ENCODE data around the gene PPP2R5B. TPM values are rescaled to one million over a fixed set of nuclear protein-coding genes. Genes with fewer than 3 reads are reported as not detected.

Gene PPP2R5B
- total and polyA plus RNA-seq, 9 donors, result 8.0 to 16.2 (median 12.2) TPM

DNA sequence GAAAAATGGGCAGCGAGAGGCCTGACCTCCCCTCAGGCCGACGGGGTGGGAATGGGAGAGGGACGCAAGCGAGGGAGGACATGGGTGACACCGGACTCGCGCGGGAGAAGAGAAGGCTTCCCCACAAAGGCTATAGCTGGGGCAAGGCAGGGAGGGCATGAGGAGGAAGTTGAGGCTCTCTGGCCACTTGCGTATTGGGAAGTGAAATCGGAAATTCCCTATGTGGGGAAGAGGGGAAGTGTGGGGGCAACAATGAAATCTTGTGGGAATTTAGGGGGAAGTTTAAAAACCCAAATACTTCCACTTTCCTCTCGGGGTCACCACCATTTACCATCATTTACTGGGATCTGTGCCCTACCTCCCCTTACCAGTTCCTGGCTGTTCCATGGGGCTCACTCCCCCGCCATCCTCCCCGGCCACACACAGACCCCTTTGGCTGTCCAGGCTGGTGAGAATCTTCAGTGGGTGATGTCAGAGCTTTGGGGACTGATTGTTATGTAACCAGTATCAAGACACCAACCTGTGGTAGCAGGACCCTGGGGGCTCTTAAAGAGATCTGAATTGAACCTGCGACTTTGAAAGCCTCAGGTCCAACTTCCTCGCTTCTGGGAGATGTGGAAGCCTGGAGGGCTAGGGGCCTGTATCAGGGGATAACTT is 45.1 kb upstream of the PPP2R5B start:
- DNase-seq, result no peak
- 21 to 24% (median 24%) methylated on average over 16 of the region's 16 CpGs for WGBS, 3 donors

DNA sequence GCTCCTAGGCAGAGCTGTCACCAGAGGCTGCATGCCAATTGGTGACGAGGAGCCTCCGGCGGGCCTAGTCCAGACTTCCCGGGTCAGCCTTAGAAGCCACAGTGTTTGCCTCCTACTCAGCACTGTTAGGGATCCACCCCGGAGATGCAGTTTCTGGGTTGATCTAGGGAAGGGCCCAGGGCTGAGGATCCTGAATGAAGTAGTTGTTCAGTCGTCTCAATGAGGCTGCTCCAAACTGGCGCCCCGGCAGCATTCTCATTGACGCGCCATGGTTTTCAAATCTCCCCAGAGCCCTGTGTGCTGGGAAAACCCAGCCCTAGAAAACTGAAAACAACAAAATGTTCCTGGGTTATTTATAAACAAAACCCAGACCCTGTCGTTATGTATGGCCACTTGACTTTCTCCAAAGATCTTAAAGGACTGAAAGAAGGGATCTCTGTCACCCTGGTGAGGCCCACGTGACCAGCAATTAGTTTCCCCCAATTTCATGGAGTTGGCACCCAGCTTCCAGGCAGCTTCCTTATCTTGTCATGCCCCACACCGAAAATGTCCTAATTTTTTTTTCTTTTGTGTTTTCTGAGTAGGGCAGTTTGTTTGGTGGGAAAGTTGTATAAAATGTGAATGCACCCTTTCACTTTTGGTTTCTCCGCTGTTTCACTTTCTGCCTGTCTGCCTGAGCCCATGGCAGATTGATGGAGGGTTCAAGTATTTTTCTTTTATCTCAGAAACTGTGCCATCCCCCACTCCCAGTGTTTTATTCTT is 44.1 kb upstream of the PPP2R5B start:
- Histone ChIP-seq H3K4me3 (no peak overlapping the region), H3K27me3 (no peaks in the 10 kb centered on the region), H3K9me3 (no peaks in the 10 kb centered on the region), H3K4me1 (ENCODE audit: insufficient read depth) (peaks cover 12% of the 10 kb centered on the region), H3K36me3 (no peaks in the 10 kb centered on the region), H3K27ac (no peak overlapping the region)
- WGBS, 3 donors, result 57 to 62% (median 59%) methylated on average over 14 of the region's 14 CpGs
- DNase-seq, result no peak
- TF ChIP-seq, protein P1, sequence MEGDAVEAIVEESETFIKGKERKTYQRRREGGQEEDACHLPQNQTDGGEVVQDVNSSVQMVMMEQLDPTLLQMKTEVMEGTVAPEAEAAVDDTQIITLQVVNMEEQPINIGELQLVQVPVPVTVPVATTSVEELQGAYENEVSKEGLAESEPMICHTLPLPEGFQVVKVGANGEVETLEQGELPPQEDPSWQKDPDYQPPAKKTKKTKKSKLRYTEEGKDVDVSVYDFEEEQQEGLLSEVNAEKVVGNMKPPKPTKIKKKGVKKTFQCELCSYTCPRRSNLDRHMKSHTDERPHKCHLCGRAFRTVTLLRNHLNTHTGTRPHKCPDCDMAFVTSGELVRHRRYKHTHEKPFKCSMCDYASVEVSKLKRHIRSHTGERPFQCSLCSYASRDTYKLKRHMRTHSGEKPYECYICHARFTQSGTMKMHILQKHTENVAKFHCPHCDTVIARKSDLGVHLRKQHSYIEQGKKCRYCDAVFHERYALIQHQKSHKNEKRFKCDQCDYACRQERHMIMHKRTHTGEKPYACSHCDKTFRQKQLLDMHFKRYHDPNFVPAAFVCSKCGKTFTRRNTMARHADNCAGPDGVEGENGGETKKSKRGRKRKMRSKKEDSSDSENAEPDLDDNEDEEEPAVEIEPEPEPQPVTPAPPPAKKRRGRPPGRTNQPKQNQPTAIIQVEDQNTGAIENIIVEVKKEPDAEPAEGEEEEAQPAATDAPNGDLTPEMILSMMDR (IDR thresholded peaks at IDR 0.05), result no peak
- TF ChIP-seq POLR2A (IDR thresholded peaks at IDR 0.05) (no peak), EP300 (IDR thresholded peaks at IDR 0.05) (no peak)
- intact Hi-C loops (cut with DNase I), result no loop called here

More for the DNA sequence above, 45.1 kb upstream of the PPP2R5B start:
- Histone ChIP-seq H3K4me3 (peak overlapping the region; percentile 59), H3K9me3 (no peaks in the 10 kb centered on the region), H3K36me3 (no peaks in the 10 kb centered on the region), H3K4me1 (ENCODE audit: insufficient read depth) (peaks cover 12% of the 10 kb centered on the region), H3K27ac (peak overlapping the region in 1 of 2 donors; percentile 72), H3K27me3 (no peaks in the 10 kb centered on the region)
- no peak for TF ChIP-seq POLR2A (IDR thresholded peaks at IDR 0.05)
- TF ChIP-seq EP300 (IDR thresholded peaks at IDR 0.05), result no peak
- TF ChIP-seq, protein P1 (IDR thresholded peaks at IDR 0.05), result no peak
- intact Hi-C loops (cut with DNase I), result no loop called here

DNA sequence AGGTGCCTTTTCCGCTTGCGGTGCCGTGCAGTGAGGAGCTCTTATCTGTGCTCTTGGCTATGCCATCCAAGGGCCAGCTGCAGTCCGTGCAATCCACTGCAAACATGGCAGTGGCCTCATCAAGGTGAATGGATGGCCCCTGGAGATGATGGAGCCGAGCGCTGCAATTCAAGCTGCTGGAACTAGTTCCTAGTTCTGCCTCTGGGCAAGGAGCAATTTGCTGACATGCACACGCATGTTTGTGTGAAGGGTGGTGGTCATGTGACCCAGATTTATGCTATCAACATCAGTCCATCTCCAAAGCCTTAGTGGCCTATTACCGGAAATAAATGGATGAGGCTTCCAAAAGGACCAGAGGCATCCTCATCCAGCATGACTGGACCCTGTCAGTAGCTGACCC is 43.0 kb upstream of the PPP2R5B start:
- Histone ChIP-seq H3K27me3 (no peaks in the 10 kb centered on the region), H3K4me1 (ENCODE audit: insufficient read depth) (peaks cover 6% of the 10 kb centered on the region), H3K27ac (no peak overlapping the region), H3K9me3 (no peaks in the 10 kb centered on the region), H3K4me3 (no peak overlapping the region), H3K36me3 (no peaks in the 10 kb centered on the region)
- intact Hi-C loops (cut with DNase I), result no loop called here
- 60 to 75% (median 64%) methylated on average over 8 of the region's 8 CpGs for WGBS, 3 donors
- TF ChIP-seq EP300 (IDR thresholded peaks at IDR 0.05) (no peak), POLR2A (IDR thresholded peaks at IDR 0.05) (no peak)
- TF ChIP-seq, protein P1 (IDR thresholded peaks at IDR 0.05), result no peak
- no peak for DNase-seq

DNA sequence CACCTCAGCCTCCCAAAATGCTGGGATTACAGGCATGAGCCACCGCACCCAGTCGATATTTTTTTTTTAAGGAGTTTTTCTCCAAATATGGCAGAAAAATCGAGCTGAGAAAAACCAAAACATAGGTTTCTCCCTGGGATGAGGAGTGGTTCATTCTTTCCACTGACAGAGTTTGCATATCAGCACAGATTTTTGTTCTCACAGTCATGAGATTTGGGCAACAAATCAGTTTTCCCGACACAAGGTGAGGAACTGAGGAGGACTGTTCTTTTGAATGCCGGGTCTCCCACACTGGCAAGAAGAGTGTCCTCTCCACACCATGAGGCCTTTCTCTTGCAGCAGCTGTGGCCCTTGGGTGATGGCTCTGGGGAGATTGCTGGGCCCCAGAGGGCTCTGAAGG is 42.2 kb upstream of the PPP2R5B start:
- intact Hi-C loops (cut with DNase I), result no loop called here
- 21 to 26% (median 22%) methylated on average over 5 of the region's 5 CpGs for WGBS, 3 donors
- no peaks in the 10 kb centered on the region for H3K36me3 ChIP-seq
- no peaks in the 10 kb centered on the region for H3K27me3 ChIP-seq
- DNase-seq, result no peak
- no peak overlapping the region for H3K4me3 ChIP-seq
- H3K27ac ChIP-seq, result no peak overlapping the region
- H3K4me1 ChIP-seq (ENCODE audit: insufficient read depth), result peaks cover 2% of the 10 kb centered on the region
- TF ChIP-seq EP300 (IDR thresholded peaks at IDR 0.05) (no peak), POLR2A (IDR thresholded peaks at IDR 0.05) (no peak)
- TF ChIP-seq, protein P1 (IDR thresholded peaks at IDR 0.05), result no peak
- H3K9me3 ChIP-seq, result no peaks in the 10 kb centered on the region

All from ovary (tissue), 9 donors.